GM06990 (cell line): Measurements from ENCODE around the gene NTNG1.

Experiments
- DNase-seq: peaks from one replicate; pipeline ENCODE4 v3.0.0-alpha.2; 2011; ENCODE audit not compliant: insufficient read length; ENCODE audit errors: extremely low read depth
- H3K27me3 ChIP-seq: replicated peaks from 2 replicates; pipeline ENCODE4 v1.6.0; 2011; ENCODE audit warnings: low read length; ENCODE audit not compliant: control insufficient read depth, insufficient read depth
- H3K36me3 ChIP-seq: 2 replicates; pipeline ENCODE4 v1.5.1; 2011; ENCODE audit warnings: low read length; ENCODE audit not compliant: control insufficient read depth, insufficient read depth
- H3K4me3 ChIP-seq: replicated peaks from 2 replicates; pipeline ENCODE4 v1.5.1; 2011; ENCODE audit warnings: low read depth, mild to moderate bottlenecking, control low read depth, low read length
- CTCF ChIP-seq: IDR thresholded peaks from 2 replicates; pipeline ENCODE4 v1.5.1; 2011; ENCODE audit warnings: low read length, control low read depth, mild to moderate bottlenecking, inconsistent platforms; ENCODE audit not compliant: insufficient read depth, poor library complexity, severe bottlenecking

Gene NTNG1

GRCh38 chr1:107175102-107175909 is 34.5 kb downstream of the NTNG1 start:
- no peaks in the 10 kb centered on the region for H3K27me3 ChIP-seq
- H3K36me3 ChIP-seq, result no peaks in the 10 kb centered on the region
- DNase-seq, result no peak
- H3K4me3 ChIP-seq, result no peak overlapping the region
- TF ChIP-seq CTCF, result no peak

- DNase-seq, result no peak
- H3K36me3 ChIP-seq, result no peaks in the 10 kb centered on the region
- no peak for TF ChIP-seq CTCF
- H3K27me3 ChIP-seq, result no peaks in the 10 kb centered on the region
- no peak overlapping the region for H3K4me3 ChIP-seq
Measured at GRCh38 chr1:107181253-107181969, 40.6 kb downstream of the NTNG1 start.

- H3K36me3 ChIP-seq, result no peaks in the 10 kb centered on the region
- no peak overlapping the region for H3K4me3 ChIP-seq
- no peak for TF ChIP-seq CTCF
- H3K27me3 ChIP-seq, result no peaks in the 10 kb centered on the region
- no peak for DNase-seq
Measured at GRCh38 chr1:107183011-107183410, 42.2 kb downstream of the NTNG1 start.

- H3K4me3 ChIP-seq, result no peak overlapping the region
- no peak for DNase-seq
- no peaks in the 10 kb centered on the region for H3K36me3 ChIP-seq
- H3K27me3 ChIP-seq, result no peaks in the 10 kb centered on the region
- no peak for TF ChIP-seq CTCF
Measured at GRCh38 chr1:107184888-107185287, 44.0 kb downstream of the NTNG1 start.

- H3K36me3 ChIP-seq, result no peaks in the 10 kb centered on the region
- TF ChIP-seq CTCF, result no peak
- no peak for DNase-seq
- no peak overlapping the region for H3K4me3 ChIP-seq
- H3K27me3 ChIP-seq, result no peaks in the 10 kb centered on the region
Measured at GRCh38 chr1:107187399-107187798, 46.6 kb downstream of the NTNG1 start.
